C4-2B (cell line): ENCODE results near the gene FAM53B.

Experiments used
- H3K27ac ChIP-seq: fragments of 450-650 bp; 2 replicates; pipeline ENCODE4 v1.5.1; 2017
- CTCF ChIP-seq: fragments of 450-650 bp; conservative IDR thresholded peaks from 2 replicates; pipeline ENCODE4 v1.5.1; 2017; ENCODE audit warnings: mild to moderate bottlenecking
- ZFX ChIP-seq: fragments of 450-650 bp; IDR thresholded peaks from 2 replicates; pipeline ENCODE4 v1.6.1; 2017

The FAM53B gene

GRCh38 chr10:124619802-124620490 is 124.2 kb downstream of the FAM53B start:
- no peak overlapping the region for H3K27ac ChIP-seq
- TF ChIP-seq ZFX (no peak), CTCF (no peak)

- no peak for TF ChIP-seq CTCF
- TF ChIP-seq ZFX, result no peak
- no peak overlapping the region for H3K27ac ChIP-seq
Measured at GRCh38 chr10:124619195-124619594, 125.0 kb downstream of the FAM53B start.

- H3K27ac ChIP-seq, result no peak overlapping the region
- no peak for TF ChIP-seq CTCF
- no peak for TF ChIP-seq ZFX
Measured at GRCh38 chr10:124618470-124619073, 125.6 kb downstream of the FAM53B start.

- no peak for TF ChIP-seq ZFX
- no peak for TF ChIP-seq CTCF
- no peak overlapping the region for H3K27ac ChIP-seq
Measured at GRCh38 chr10:124616836-124617130, 127.4 kb downstream of the FAM53B start.

GRCh38 chr10:124616040-124616835 is 127.9 kb downstream of the FAM53B start:
- TF ChIP-seq CTCF (no peak), ZFX (no peak)
- no peak overlapping the region for H3K27ac ChIP-seq

- no peak overlapping the region for H3K27ac ChIP-seq
Measured at GRCh38 chr10:124615259-124615658, 128.9 kb downstream of the FAM53B start.

More at GRCh38 chr10:124615259-124615658, 128.9 kb downstream of the FAM53B start:
- TF ChIP-seq ZFX (no peak), CTCF (no peak)
